WTC11 (cell line): ENCODE data around the gene CTNNA2. TPM values are rescaled to one million over a fixed set of nuclear protein-coding genes. Genes with fewer than 3 reads are reported as not detected.

ENCODE experiments used
- ATAC-seq: fragments of 200-7000 bp; cut with Tn5 transposase; 2 replicates; pipeline ENCODE4 v1.10.0; 2021; ENCODE audit warnings: mild to moderate bottlenecking, moderate library complexity
- CTCF ChIA-PET: fragments of 300-600 bp; sonication (Branson Sonifier 250); formaldehyde crosslinking; loops from one replicate; lab custom pipeline; 2021; ENCODE audit warnings: antibody characterized with exemption; lab: Charles Lee
- POLR2A ChIA-PET: fragments of 350-600 bp; sonication (Branson Sonifier 250); formaldehyde crosslinking; loops from one replicate; lab custom pipeline; 2021; ENCODE audit warnings: antibody characterized with exemption; lab: Charles Lee
- DNase-seq: peaks from one replicate; pipeline ENCODE4 v3.0.0; 2021; ENCODE audit warnings: low spot score
- H3K27ac Mint-ChIP-seq: 2 replicates; pipeline ENCODE4 v1.8.0; 2021; ENCODE audit warnings: mixed read lengths
- H3K27me3 Mint-ChIP-seq: 2 replicates; pipeline ENCODE4 v1.8.0; 2021; ENCODE audit warnings: low read depth, mild to moderate bottlenecking, moderate library complexity, mixed read lengths
- H3K36me3 Mint-ChIP-seq: 2 replicates; pipeline ENCODE4 v1.8.0; 2021; ENCODE audit warnings: mixed read lengths
- H3K4me1 Mint-ChIP-seq: 2 replicates; pipeline ENCODE4 v1.8.0; 2022; ENCODE audit warnings: mixed read lengths
- H3K4me3 Mint-ChIP-seq: 2 replicates; pipeline ENCODE4 v1.8.0; 2021; ENCODE audit warnings: mild to moderate bottlenecking, moderate library complexity, mixed read lengths
- H3K9me3 Mint-ChIP-seq: 2 replicates; pipeline ENCODE4 v1.8.0; 2021; ENCODE audit warnings: mixed read lengths
- AFF4 ChIP-seq: sonication (generic); formaldehyde crosslinking; IDR thresholded peaks from 2 replicates; pipeline ENCODE4 v1.8.1; 2023; ENCODE audit warnings: mild to moderate bottlenecking, missing genetic modification reagents, borderline replicate concordance
- ATF1 ChIP-seq: sonication (generic); formaldehyde crosslinking; IDR thresholded peaks from 2 replicates; pipeline ENCODE4 v1.8.1; 2023; ENCODE audit warnings: mild to moderate bottlenecking, moderate library complexity, missing genetic modification reagents
- ESRRA ChIP-seq: sonication (generic); formaldehyde crosslinking; IDR thresholded peaks from 2 replicates; pipeline ENCODE4 v1.8.1; 2022; ENCODE audit warnings: mild to moderate bottlenecking, missing genetic modification reagents, borderline replicate concordance
- FOXK1 ChIP-seq: sonication (generic); formaldehyde crosslinking; IDR thresholded peaks from 2 replicates; pipeline ENCODE4 v1.8.0; 2022; ENCODE audit warnings: mild to moderate bottlenecking, moderate library complexity, missing genetic modification reagents
- GTF2I ChIP-seq: fragments of 250-450 bp; sonication (Bioruptor Pico); conservative IDR thresholded peaks from 2 replicates; pipeline ENCODE4 v1.4.0; 2021; ENCODE audit warnings: mild to moderate bottlenecking
- IRF1 ChIP-seq: sonication (generic); formaldehyde crosslinking; IDR thresholded peaks from 2 replicates; pipeline ENCODE4 v1.8.0; 2023; ENCODE audit warnings: missing genetic modification reagents
- KAT7 ChIP-seq: sonication (generic); formaldehyde crosslinking; IDR thresholded peaks from 2 replicates; pipeline ENCODE4 v1.8.1; 2023; ENCODE audit warnings: missing genetic modification reagents, mild to moderate bottlenecking, borderline replicate concordance
- RORB ChIP-seq: fragments of 250-450 bp; sonication (Bioruptor Pico); IDR thresholded peaks from 2 replicates; pipeline ENCODE4 v1.9.0; 2021; ENCODE audit warnings: mild to moderate bottlenecking
- SOX15 ChIP-seq: fragments of 250-450 bp; sonication (Bioruptor Pico); IDR thresholded peaks from 2 replicates; pipeline ENCODE4 v1.9.0; 2021; ENCODE audit warnings: mild to moderate bottlenecking
- TCF7 ChIP-seq: sonication (generic); formaldehyde crosslinking; IDR thresholded peaks from 2 replicates; pipeline ENCODE4 v1.8.0; 2022; ENCODE audit warnings: mild to moderate bottlenecking, low read depth, missing genetic modification reagents, moderate library complexity
- USF2 ChIP-seq: sonication (generic); formaldehyde crosslinking; IDR thresholded peaks from 2 replicates; pipeline ENCODE4 v1.8.1; 2023; ENCODE audit warnings: mild to moderate bottlenecking, missing genetic modification reagents, moderate library complexity
- ZNF138 ChIP-seq: sonication (generic); formaldehyde crosslinking; conservative IDR thresholded peaks from 2 replicates; pipeline ENCODE4 v1.8.1; 2022; ENCODE audit warnings: mild to moderate bottlenecking, moderate library complexity, missing genetic modification reagents
- ZNF263 ChIP-seq: sonication (generic); formaldehyde crosslinking; IDR thresholded peaks from 2 replicates; pipeline ENCODE4 v1.8.1; 2022; ENCODE audit warnings: low read depth, mild to moderate bottlenecking, moderate library complexity, missing genetic modification reagents
- ZNF281 ChIP-seq: sonication (generic); formaldehyde crosslinking; IDR thresholded peaks from 2 replicates; pipeline ENCODE4 v1.8.0; 2023; ENCODE audit warnings: mild to moderate bottlenecking, missing genetic modification reagents
- ZNF671 ChIP-seq: fragments of 250-450 bp; sonication (Bioruptor Pico); IDR thresholded peaks from 2 replicates; pipeline ENCODE4 v1.8.0; 2021; ENCODE audit warnings: mild to moderate bottlenecking
- total RNA-seq: library from RNA; stranded (reverse); gene quantifications from 3 replicates; pipeline ENCODE4 v1.2.3, GENCODE V29; 2021
- TF ChIP-seq, protein P1 (sequence below): sonication (generic); formaldehyde crosslinking; IDR thresholded peaks from 2 replicates; pipeline ENCODE4 v1.8.1; 2022; ENCODE audit warnings: low read depth, mild to moderate bottlenecking, moderate library complexity, missing genetic modification reagents, borderline replicate concordance
- TF ChIP-seq, protein P2 (sequence below): fragments of 250-450 bp; sonication (Bioruptor Pico); IDR thresholded peaks from 2 replicates; pipeline ENCODE4 v1.9.0; 2021; ENCODE audit warnings: mild to moderate bottlenecking, borderline replicate concordance

CTNNA2 gene
- total RNA-seq, 1 experiment from 2014 or later, result 3.8 TPM

DNA sequence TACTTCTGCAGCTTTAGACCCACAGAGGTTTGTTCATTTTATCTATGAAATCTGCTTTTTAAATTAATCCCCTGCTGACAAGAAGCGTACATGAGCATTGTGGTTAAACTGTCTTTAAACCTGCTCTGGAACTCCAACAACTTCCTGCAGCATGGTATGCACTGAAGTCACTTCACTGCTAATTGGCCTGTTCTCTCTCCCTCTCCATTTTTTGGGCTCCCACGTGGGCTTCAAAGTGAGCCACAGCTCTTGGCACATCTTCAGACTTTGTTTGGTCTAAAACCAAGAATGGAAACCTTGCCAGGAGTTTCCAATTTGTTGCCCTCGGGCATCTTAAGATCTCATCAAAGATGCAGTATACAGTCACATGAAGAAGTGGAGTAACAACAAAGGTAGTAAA lies 480.3 kb downstream of the CTNNA2 start:
- H3K27me3 Mint-ChIP-seq, result peaks cover 14% of the 10 kb centered on the region; the same call in 1 of the 2 replicates
- TF ChIP-seq, protein P1, sequence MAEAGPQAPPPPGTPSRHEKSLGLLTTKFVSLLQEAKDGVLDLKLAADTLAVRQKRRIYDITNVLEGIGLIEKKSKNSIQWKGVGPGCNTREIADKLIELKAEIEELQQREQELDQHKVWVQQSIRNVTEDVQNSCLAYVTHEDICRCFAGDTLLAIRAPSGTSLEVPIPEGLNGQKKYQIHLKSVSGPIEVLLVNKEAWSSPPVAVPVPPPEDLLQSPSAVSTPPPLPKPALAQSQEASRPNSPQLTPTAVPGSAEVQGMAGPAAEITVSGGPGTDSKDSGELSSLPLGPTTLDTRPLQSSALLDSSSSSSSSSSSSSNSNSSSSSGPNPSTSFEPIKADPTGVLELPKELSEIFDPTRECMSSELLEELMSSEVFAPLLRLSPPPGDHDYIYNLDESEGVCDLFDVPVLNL (CRISPR knock-in tag), result no peak
- no peak for TF ChIP-seq FOXK1 (CRISPR knock-in tag)
- no peak for TF ChIP-seq SOX15 (CRISPR knock-in tag)
- TF ChIP-seq GTF2I (CRISPR knock-in tag), result no peak
- TF ChIP-seq ATF1 (CRISPR knock-in tag), result no peak
- TF ChIP-seq TCF7, result no peak
- TF ChIP-seq USF2 (CRISPR knock-in tag), result no peak
- no peak for TF ChIP-seq ZNF263 (CRISPR knock-in tag)
- TF ChIP-seq ZNF281 (CRISPR knock-in tag), result no peak
- TF ChIP-seq IRF1 (CRISPR knock-in tag), result no peak
- TF ChIP-seq ESRRA (CRISPR knock-in tag), result no peak
- TF ChIP-seq RORB, result no peak
- no peak for TF ChIP-seq ZNF671
- TF ChIP-seq AFF4 (CRISPR knock-in tag), result no peak
- no peak for TF ChIP-seq ZNF138
- no peak for TF ChIP-seq KAT7
- TF ChIP-seq, protein P2, sequence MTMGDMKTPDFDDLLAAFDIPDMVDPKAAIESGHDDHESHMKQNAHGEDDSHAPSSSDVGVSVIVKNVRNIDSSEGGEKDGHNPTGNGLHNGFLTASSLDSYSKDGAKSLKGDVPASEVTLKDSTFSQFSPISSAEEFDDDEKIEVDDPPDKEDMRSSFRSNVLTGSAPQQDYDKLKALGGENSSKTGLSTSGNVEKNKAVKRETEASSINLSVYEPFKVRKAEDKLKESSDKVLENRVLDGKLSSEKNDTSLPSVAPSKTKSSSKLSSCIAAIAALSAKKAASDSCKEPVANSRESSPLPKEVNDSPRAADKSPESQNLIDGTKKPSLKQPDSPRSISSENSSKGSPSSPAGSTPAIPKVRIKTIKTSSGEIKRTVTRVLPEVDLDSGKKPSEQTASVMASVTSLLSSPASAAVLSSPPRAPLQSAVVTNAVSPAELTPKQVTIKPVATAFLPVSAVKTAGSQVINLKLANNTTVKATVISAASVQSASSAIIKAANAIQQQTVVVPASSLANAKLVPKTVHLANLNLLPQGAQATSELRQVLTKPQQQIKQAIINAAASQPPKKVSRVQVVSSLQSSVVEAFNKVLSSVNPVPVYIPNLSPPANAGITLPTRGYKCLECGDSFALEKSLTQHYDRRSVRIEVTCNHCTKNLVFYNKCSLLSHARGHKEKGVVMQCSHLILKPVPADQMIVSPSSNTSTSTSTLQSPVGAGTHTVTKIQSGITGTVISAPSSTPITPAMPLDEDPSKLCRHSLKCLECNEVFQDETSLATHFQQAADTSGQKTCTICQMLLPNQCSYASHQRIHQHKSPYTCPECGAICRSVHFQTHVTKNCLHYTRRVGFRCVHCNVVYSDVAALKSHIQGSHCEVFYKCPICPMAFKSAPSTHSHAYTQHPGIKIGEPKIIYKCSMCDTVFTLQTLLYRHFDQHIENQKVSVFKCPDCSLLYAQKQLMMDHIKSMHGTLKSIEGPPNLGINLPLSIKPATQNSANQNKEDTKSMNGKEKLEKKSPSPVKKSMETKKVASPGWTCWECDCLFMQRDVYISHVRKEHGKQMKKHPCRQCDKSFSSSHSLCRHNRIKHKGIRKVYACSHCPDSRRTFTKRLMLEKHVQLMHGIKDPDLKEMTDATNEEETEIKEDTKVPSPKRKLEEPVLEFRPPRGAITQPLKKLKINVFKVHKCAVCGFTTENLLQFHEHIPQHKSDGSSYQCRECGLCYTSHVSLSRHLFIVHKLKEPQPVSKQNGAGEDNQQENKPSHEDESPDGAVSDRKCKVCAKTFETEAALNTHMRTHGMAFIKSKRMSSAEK (CRISPR knock-in tag), result no peak
- no peaks in the 10 kb centered on the region for H3K4me1 Mint-ChIP-seq
- H3K9me3 Mint-ChIP-seq, result no peaks in the 10 kb centered on the region
- no peak overlapping the region for H3K4me3 Mint-ChIP-seq
- ChIA-PET POLR2A (no interaction called here), CTCF (no interaction called here)
- no peak for ATAC-seq
- no peak for DNase-seq
- no peaks in the 10 kb centered on the region for H3K36me3 Mint-ChIP-seq
- H3K27ac Mint-ChIP-seq, result no peak overlapping the region
